GM12872 (cell line): Measurements from ENCODE around the gene CDX1.

Experiments
- CTCF ChIP-seq: IDR thresholded peaks from 3 replicates; pipeline ENCODE4 v1.5.1; 2011; ENCODE audit warnings: low read depth, mild to moderate bottlenecking, low read length, moderate library complexity; ENCODE audit not compliant: insufficient read depth

Gene CDX1

GRCh38 chr5:150227606-150228273 is 61.2 kb downstream of the CDX1 start:
- TF ChIP-seq CTCF, result no peak

DNA sequence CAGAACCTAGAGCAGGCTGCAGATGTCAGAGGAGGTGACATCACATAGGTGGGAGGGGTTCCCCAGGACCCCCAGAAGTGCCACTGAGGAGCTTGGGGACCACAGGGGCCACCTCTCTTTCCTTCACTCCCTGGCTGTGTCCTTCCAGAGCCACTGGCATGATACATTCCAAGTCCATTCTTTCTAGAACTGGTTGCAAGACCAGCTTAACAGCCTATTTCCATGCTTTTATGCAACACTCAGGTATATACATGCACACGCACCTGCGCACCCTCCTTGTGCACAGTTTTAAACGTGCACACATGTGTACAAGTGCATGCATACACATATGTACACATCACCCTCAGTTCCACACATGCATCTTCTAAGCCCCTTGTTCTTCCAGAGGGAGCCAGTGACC is 63.0 kb downstream of the CDX1 start:
- TF ChIP-seq CTCF, result no peak

- TF ChIP-seq CTCF, result no peak
These were observed 64.3 kb downstream of the CDX1 start for GRCh38 chr5:150230842-150231241.
